GM21825 (cell line): ENCODE results near the gene GALNT9.
"Not testable (repeated sequence)": the region's sequence is repeated elsewhere in the genome, so short reads cannot be mapped to it uniquely, and the experiment has no call there.

ENCODE experiments used
- ATAC-seq: cut with Tn5 transposase; IDR thresholded peaks from one replicate; pipeline ENCODE4 v1.9.1; 2021; ENCODE audit warnings: mild to moderate bottlenecking, moderate library complexity; ENCODE audit not compliant: unreplicated experiment

GALNT9 gene

GRCh38 chr12:132267873-132268272 lies 61.5 kb downstream of the GALNT9 start:
- no peak for ATAC-seq

- ATAC-seq = no peak
These were observed 62.6 kb downstream of the GALNT9 start for GRCh38 chr12:132266802-132267201.

GRCh38 chr12:132266370-132266769 lies 63.0 kb downstream of the GALNT9 start:
- no peak for ATAC-seq

GRCh38 chr12:132265822-132266221 lies 63.6 kb downstream of the GALNT9 start:
- ATAC-seq = not testable (repeated sequence)

- ATAC-seq = no peak
These were observed 64.2 kb downstream of the GALNT9 start for GRCh38 chr12:132265056-132265800.

GRCh38 chr12:132264086-132265010 lies 65.0 kb downstream of the GALNT9 start:
- ATAC-seq = no peak

- ATAC-seq = no peak
These were observed 65.8 kb downstream of the GALNT9 start for GRCh38 chr12:132263451-132264049.

GRCh38 chr12:132263061-132263360 lies 66.4 kb downstream of the GALNT9 start:
- ATAC-seq = no peak

- ATAC-seq = no peak
These were observed 66.9 kb downstream of the GALNT9 start for GRCh38 chr12:132262256-132263060.

GRCh38 chr12:132261328-132262138 lies 67.9 kb downstream of the GALNT9 start:
- ATAC-seq = no peak

GRCh38 chr12:132260721-132261120 lies 68.7 kb downstream of the GALNT9 start:
- ATAC-seq = no peak

GRCh38 chr12:132259872-132260695 lies 69.3 kb downstream of the GALNT9 start:
- no peak for ATAC-seq

- ATAC-seq = no peak
These were observed 70.0 kb downstream of the GALNT9 start for GRCh38 chr12:132259364-132259871.

GRCh38 chr12:132258543-132258942 lies 70.8 kb downstream of the GALNT9 start:
- ATAC-seq = no peak

- no peak for ATAC-seq
These were observed 71.4 kb downstream of the GALNT9 start for GRCh38 chr12:132257955-132258490.

- ATAC-seq = no peak
These were observed 72.0 kb downstream of the GALNT9 start for GRCh38 chr12:132257206-132257954.

- ATAC-seq = no peak
These were observed 72.7 kb downstream of the GALNT9 start for GRCh38 chr12:132256646-132257045.

- no peak for ATAC-seq
These were observed 73.7 kb downstream of the GALNT9 start for GRCh38 chr12:132255642-132256041.
